NK-92 (cell line): ENCODE measurements around the gene CELF3.

Experiments
- DNase-seq: peaks from one replicate; lab custom pipeline; 2025; ENCODE audit not compliant: unreplicated experiment; lab: John Stamatoyannopoulos, UW

CELF3 gene

DNA sequence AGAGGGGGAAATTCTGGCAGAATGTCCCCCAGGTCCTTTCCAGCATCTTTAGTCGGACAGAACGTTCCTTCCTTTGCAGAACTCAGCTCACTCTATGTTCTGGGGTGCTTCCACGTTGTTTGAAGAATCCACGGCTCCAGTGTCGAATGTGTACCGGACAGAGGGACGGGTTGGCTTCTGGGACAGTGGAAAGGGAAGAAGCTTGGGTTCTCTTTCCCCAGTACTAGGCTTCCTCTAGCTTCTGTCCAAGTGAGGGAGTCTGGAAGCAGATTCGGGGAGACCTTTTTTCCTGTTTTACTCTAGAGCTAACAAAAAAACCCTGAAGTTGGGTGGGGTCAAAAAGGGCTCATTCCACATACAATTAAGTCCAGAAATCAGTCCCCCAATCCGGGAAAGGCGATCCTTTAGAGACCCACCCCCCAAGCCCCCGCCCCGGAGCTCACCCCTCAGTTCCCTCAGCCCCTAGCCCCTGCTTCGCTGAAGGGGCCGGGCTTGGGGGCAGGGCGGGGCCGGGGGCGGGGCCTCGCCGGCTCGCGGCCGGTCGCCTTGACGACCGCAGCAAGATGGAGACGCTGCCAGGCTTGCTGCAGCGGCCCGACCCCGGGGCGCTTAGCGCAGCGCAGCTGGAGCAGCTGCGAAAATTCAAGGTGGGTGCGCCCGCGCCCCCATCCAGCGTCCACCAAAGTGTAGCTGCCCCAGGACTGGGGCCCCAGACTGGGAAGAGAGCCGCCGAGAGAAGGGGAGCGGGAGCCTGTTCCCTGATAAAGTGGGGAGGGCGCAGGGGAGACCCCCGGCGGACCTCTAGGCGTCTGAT is 4.6 kb upstream of the CELF3 start, which contains the start of gene RIIAD1:
Gene RIIAD1 (plus strand): TSS at position 549 of the 814 bp plus-strand sequence. CDS start 15 bp downstream, at position 564.
- DNase-seq = no peak

DNA sequence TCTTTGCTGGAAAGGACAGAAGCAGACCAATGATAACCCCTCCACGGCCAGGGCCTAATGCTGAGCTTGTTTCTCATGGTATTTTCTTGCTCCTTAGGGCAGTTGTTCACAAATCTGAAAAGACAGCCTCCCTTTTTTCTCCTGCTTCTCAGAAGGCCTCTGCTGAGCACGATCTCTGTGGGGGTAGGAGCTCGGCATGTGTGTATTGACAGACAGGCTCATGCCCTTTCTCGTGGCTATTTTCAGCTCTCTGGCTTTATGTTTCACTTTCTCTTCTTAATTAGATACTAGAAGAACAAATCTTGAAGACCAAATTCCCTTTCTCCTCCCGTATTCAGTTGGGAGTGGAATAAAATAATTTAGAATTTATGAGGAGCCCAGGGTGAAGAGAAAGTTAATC is 4.0 kb upstream of the CELF3 start:
- no peak for DNase-seq

DNA sequence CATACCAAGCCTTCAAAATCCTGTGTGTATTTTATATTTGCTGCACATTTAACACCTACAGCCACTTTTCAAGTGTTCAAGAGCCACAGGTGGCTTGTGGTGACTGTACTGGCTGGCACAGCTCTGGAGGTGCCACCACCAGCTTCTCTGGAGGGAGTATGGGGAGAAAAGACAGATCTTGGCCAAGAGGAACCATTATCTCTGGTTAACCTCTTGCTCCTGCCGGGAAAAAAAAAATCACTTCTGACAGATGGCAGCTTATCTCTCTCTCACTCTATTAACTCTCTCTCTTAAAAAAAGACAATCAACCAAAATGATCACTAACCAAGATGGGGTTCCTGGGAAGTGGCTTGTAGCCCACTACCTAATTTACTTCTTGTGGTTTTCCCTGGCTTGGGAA is 3.5 kb upstream of the CELF3 start:
- DNase-seq = no peak

DNA sequence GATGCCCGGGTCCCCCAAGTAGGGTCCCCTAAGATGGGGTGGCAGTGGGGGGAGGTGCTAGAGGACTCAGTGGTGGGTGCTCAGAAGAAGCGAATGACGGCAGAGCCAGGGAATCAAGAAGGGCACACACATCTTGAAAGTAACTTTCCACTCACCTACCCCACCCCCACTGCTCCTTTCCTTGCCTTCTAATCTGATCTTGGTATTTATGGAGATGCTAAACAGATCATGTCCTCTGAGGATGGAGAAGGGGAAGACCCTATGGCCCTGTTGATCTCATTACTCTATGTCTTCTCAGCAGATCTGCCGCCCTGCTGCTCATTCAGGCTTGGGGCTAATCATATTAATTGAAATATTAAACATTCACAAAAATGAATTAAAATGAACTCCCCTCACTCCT is 2.1 kb upstream of the CELF3 start:
- DNase-seq = no peak

DNA sequence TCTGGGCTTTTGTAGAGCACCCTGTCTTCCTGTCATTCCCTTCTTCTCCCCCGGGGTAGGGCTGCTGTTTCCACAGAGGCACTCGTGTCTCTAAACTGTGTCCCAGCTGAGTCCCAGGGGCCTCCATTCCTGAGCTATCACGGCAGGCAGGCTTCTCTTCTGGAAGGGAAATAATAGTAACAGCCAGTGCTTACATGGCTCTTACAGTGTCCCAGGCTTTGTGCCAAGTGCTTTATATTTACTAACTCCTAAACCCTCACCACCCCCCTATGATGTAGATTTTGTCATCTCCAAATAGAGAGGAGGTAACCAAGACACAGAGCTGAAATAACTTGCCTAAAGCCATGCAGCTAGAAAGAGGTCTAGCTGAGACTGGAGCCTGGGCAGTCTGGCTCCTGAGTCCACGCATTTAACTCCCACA is 1.4 kb upstream of the CELF3 start:
- DNase-seq = no peak

DNA sequence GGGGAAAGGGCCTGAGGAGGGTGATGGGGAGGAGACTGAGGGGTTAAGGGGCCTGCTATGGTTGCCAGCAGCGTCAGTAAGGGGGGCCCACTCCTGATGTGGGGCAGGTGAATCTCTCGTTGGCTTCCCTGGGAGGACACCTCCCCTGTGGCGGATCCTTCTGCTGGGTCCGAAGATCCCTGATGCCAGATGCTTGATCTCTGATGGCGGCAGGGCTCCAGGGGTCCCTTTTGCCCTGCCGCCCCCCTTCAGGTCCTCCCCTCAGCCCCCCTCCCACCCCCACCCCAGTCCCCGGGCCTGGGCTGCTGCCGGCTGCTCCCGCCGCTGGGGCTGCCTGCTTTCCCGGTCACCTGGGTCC is 219 bp downstream of the CELF3 start:
- DNase-seq = no peak

DNA sequence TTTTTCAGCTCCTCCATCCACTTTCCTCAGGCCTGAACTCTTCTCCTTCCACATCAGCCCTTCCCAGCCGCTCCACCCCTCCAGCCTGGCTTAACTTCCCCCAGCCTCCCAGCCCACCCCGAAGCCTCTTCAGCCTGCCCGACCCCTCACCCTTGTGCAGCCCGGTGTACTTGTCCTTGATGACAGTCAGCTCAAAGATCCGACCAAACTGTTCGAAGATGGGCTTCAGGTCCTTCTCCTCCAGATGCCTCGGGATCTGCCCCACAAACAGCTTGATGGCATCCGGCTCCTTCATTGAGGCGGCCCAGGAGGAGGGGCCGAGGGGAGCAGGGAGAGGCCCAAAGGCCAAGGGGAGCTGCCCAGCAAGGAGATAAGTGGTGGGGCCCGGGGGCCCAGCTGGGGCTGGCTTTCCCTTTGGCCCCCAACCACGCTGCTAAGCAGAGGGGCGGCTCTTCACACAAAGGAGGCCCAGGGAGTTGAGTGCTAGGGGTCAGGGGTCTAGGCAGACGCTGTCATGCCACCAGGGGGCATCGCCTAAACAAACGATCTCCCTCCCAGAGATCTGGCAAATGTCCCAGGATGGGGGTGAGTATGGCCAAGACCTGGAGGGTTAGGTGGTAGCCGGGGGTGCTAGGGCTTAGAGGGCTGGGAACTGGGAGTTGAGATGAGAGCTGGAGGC is 738 bp downstream of the CELF3 start:
- no peak for DNase-seq

DNA sequence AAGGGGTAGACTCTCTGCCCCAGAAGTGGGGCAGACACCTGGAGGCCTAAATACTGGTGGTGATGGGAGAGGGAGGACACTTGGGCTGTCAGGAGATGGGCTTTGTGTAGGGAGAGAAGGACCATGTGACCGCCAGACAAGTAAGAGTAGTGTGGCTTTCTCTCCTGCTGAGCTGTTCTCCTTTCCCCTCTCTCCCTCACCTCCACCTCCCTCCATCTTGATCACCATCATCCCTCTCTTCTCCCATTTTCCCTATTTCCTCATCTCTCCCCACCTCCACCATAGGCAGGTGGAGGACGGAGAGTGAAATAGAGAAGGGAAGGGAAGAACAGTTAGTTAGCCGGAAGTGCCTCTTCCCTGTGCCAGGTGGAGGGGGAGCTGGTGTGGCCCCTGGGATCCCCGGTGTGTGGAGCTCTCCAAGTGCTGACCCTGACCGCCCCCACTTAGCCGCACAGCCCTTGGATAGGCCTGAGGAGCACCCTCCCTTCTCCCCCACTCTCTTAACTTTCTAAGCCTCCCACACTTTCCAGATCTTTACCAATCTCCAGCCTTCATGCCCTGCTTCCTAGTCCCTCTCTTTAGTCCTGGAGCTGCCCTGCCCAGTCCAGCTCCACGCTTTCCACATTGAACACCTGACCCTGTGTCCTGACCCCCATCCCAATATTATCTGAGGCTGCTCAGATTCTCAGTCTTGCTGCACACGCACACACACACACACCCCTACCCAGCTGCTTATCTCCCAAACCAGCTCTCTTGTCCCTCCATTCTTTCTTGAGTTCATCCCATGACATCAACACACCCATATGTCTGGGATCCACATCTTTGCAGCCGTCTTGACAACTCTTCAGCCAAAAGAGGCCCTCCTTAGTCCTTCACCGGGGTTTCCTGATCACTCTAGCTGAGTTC is 1.5 kb downstream of the CELF3 start:
- DNase-seq = no peak

DNA sequence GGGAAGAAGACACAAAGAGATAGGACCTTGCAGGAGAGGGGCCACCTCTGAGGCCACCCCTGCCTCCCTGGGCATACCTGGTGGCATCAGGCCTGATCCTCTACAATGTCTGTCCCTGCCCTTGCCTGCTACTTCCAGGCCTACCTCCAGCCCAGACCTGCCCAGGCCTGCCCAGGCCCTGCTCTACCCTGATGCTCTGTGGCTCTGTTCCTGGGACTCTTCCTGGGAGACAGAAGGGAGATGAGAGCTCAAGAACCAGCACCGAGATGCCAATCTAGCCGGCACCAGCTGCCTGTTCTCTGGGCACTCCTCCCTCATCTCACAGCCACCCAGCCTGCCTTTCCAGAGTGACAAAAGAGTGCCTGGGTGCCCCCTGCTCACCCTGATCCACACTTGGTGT is 2.7 kb downstream of the CELF3 start:
- DNase-seq = no peak

DNA sequence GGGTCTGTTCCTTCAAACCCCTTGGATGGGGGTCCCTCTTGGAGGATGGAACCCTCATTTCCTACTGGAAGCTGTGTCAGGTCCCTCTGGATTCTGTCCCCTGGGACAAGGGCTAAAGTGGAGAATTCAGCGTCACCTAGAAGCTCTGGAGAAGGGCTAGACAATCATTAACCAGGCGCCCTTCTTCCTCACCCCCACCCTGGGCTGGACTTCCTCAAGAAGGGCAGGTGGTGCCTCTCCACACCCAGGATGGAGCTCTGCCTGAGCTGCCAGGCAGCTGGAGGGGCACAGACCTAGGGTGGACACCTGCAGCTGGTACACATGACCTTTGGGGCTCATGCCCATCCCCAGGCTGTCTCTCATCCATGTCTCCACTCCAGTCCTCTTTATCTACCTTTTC is 3.6 kb downstream of the CELF3 start:
- DNase-seq = no peak

DNA sequence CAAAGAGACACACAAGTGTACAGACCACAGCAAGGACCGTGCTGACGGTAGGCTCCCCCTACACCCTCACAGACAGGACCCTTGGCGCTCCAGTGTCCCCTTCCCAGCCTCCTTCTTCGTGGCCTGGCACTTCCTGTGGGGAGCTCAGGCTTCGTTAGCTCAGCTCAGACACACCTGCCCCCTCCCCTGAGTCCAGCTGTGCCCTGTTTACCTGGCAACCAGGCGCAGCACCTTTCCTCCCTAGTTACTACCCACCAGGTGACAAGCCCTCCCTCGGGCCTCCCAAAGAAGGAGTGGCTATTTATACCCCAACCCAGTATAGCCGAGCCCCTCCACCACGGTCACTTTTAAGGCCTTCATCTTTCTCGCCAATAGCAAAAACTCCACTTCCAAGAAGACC is 4.7 kb downstream of the CELF3 start:
- DNase-seq = no peak

DNA sequence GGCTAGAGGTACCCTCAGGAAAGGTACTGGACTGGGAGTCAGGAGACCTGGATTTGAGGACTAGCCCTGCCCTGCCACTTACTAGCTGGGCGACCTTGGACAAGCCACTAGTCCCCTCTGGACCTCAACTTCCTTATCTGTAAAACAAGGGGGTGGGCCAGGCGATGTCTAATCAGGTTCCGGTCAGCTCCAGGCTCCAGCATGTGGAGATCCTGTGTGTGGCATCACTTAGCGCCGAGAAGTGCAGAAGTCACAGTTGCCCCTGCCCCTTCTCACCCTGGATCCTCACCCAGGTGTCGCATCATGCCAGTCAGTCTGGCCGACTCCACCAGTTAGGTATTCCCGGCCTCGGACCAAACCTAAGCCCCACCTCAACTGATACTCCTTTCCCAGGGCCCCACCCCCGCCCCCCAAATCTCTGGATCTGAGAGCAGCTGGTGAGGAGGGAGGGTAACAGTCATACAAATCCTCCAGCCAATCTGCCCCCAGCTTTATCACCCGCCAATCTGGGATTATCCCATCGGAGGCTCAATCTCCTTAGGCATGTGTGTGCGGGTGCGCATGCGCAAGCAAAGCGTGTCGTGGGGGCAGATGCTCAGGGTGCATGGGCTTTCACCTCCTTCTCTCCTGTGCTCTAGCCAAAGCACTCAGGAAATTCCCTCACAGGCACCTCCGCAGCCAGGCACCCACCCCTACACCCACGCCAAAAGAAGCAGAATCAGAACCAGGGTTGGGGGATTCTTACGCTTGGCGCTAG is 5.4 kb downstream of the CELF3 start:
- DNase-seq = no peak

DNA sequence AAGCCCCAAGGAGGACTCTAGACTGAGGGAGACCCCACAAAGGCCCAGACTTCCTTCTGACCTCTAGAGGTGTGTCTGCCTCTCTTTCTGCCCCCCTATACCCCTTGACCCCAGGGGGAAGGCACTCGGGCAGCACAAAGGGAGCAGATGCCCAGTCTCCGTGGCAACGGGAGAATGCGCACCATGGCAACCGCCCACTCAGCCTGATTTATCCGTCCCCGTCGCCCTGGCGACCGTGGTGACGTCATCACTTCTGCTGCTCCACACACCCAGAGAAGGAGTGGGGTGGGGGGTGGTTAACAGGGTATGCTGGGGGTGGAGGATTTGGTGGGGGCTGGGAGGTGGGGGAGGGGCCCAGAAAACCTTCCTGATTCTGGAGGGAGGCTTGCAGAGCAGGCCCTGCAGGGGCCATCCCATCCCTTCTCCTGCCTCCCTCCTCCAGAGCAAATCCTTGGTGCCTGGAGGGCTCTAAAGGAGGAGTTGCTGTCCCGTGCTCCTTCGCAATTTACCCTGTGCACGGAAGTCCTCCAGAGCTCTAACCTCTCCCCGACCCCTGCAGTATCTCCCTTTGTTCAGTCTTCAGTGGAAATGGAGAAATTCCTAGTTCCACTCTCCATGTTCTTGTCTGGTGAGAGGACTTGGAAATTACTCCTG is 6.3 kb downstream of the CELF3 start:
- no peak for DNase-seq

DNA sequence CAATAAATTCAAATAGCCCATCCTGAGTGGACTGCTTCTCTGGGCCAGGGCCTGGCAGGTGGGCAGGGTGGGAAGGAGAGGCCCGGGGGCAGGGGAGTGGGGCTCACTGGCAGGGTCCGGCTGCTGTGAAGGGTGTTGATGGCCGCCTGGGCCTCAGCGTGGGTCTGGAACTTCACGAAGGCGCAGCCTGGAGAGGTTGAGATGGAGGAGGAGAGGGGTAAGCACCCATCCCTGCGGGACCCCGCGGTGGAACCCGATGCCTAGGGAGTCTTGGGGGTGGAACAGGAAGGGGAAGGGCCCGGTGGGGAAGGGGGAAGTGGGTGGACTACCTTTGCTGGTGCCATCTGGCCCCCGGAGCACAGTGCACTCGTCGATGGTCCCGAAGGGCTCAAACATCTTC is 7.7 kb downstream of the CELF3 start:
- no peak for DNase-seq

DNA sequence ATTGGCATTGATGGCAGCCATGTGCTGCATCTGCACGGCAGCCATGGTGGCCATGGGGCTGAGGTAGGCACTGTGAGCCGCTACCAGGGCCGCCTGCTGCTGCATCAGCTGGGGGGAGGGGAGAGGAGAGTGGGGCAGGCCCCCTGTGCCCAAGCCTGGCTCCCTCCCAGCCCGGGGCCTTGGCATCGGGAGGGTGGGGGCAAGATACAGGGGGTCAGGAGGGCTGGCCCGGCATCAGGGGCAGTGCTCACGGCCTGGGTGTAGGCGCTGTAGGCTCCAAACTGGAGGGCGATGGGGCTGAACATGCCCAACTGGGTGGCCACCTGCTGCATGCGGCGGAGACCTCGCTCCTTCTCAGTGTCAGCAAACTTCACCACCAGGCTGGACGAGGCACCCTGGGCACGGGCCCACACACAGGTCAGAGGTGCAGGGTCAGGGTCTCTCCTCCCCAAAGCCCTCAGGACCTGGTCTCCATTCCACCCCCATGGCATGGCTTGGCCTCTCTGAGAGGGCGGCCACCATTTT is 9.0 kb downstream of the CELF3 start:
- no peak for DNase-seq

DNA sequence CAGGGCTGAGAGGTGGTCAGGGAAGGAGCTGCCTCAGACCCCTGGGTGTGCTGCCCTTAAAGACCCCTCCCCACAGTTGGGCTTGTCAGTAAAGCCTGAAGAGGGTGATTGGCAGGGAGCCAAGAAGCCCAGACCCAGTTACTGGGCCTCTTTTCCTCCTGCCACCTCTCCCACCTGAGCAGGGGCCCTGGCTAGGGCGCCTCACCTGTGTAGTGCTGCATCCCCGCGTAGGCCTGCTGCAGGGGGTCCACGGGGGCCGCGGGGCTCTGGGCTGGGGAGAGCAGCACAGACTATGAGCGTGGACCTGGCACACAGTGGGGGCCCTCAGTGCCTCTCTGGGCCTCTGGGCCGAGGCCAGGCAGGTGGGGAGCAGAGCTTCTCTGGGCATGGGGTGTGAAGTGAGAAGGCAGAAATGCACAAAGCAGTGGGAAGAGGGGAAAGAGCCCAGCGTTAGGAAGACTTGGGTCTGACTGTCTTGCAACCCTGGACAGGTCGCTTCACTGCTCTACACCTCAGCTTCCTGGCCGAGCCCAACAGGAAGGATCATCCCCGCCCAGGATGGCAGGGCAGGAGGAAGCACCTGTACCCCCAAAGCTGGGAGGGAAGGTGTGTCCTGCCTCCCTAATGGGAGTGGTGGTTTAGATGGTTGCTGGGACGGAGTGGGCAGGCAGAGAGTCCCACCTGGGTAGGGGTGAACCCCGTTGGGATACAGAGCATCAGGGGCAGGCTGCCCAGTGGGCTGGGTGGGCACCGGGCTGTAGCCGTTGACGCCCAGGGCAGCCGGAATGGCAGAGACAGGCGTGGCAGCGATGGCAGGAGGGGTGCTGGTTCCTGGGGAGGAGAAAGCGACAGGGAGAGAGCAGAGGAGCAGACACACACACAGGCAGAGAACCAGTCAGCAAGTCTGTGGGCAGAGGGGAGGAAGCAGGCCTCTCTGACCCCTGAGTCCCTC is 9.9 kb downstream of the CELF3 start:
- no peak for DNase-seq

DNA sequence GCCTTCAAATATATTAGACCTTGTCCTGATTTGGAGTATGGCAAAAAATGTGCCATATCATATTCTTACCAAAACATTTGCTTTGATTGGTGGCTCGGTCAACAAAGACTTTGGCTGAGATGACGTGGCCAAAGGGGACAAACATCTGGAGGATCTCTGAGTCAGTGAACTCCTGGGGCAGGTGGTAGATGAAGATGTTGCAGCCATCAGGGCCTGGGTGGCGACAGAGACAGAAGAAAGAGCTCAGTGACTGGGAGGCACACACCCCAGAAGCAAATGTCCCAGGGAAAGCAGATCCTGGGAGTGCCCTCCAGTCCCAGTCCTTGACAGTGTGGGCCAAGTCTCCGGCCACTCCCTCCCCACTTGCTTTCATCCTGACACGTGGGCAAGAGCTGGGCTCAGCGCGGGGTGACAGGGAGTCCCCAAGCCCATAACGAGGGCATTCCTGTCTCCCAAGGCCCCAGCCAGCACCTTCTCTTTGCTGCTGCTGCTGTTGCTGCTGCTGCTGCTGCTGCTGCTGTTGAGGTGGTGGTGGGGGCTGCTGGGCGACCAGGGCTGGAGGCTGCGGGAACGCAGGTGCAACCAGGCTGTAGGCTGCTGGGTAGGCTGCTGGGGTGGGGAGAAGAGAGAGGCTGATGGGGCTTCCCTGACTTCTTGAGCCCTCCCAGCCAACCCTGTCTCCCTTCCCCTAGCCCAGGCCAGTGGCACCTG is 10.7 kb downstream of the CELF3 start:
- DNase-seq = no peak

DNA sequence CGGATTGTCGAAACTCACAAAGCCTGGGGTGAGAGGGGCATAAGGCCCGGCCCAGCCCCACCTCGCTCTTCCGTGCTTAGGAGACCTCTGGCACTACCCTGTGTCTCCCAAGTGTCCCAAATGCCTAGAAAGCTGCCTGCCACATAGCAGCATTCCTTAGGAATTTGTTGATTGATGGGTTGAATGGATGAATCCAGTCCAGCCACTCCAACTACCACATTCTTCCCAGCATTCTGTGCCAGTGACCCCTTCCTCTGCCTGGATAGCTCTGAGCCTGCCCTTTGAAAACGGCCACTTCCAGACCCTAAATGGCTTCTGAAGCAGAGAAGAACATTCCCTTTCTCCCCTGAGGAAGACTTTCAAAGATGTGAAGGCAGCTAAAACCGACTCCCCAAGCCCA is 11.5 kb downstream of the CELF3 start:
- no peak for DNase-seq
